Transverse colon (tissue), 4 donors: ENCODE results near the gene GNB1L. TPM values are rescaled to one million over a fixed set of nuclear protein-coding genes. Genes with fewer than 3 reads are reported as not detected.

Experiments used
- DNase-seq: peaks from one replicate; pipeline ENCODE4 v3.0.0-alpha.2; 2019
- H3K27ac ChIP-seq, 4 donors: fragments of 200-600 bp; sonication (generic); 2 replicates each; pipeline ENCODE4 v1.5.1; 2016 to 2018; ENCODE audit warnings: inconsistent platforms in 4 of 4
- H3K27me3 ChIP-seq: fragments of 200-600 bp; sonication (generic); 2 replicates; pipeline ENCODE4 v1.5.1; 2017; ENCODE audit warnings: inconsistent platforms
- H3K36me3 ChIP-seq, 4 donors: fragments of 200-600 bp; sonication (generic); 2 replicates each; pipeline ENCODE4 v1.5.1; 2017 to 2019; ENCODE audit warnings: inconsistent platforms in 4 of 4
- H3K4me1 ChIP-seq, 4 donors: fragments of 200-600 bp; sonication (generic); 2 replicates each; pipeline ENCODE4 v1.5.1; 2017 to 2020; ENCODE audit warnings: inconsistent platforms in 4 of 4
- H3K4me3 ChIP-seq, 4 donors: fragments of 200-600 bp; sonication (generic); 1 replicate in 1 of 4; 2 replicates in 3 of 4; pipeline versions ENCODE4 v1.5.1 to v1.6.1; 2017 to 2019; ENCODE audit warnings: inconsistent platforms in 4 of 4
- H3K9me3 ChIP-seq, 2 donors: fragments of 200-600 bp; sonication (generic); 2 replicates each; pipeline ENCODE4 v1.5.1; 2017 to 2019; ENCODE audit warnings: inconsistent platforms in 2 of 2
- EP300 ChIP-seq: sonication (generic); formaldehyde crosslinking; IDR thresholded peaks from one replicate; pipeline ENCODE4 v1.6.1; 2017; ENCODE audit warnings: antibody characterized with exemption, low read depth
- POLR2A ChIP-seq: fragments of 450-650 bp; IDR thresholded peaks from one replicate; pipeline ENCODE4 v1.6.1; 2016; ENCODE audit warnings: antibody characterized with exemption, mild to moderate bottlenecking, moderate library complexity
- POLR2AphosphoS5 ChIP-seq, 3 donors: sonication (generic); formaldehyde crosslinking; IDR thresholded peaks; one replicate each; pipeline ENCODE4 v1.6.1; 2016; ENCODE audit warnings: antibody characterized with exemption in 3 of 3
- WGBS, 2 donors: methylation state at CpG; one replicate each; pipeline ENCODE4 v1.1.5; 2018; ENCODE audit warnings: low coverage in 1 of 2; 5-methylcytosine and 5-hydroxymethylcytosine counted together
- in situ Hi-C, 4 donors: fragments of 200-750 bp; cut with MboI; loops; one replicate each; pipeline versions ENCODE4 v1.15.0 to v1.15.1; 2017; ENCODE audit warnings: low sequenced_read_pairs in 3 of 4, low pct_ligation_motif_present in 1 of 4, low pct_unique_long_range_greater_than_20kb in 1 of 4
- intact Hi-C: fragments of 100-400 bp; cut with DNase I; formaldehyde crosslinking; loops from one replicate; pipeline ENCODE4 v1.15.1; 2023; ENCODE audit warnings: low total_unique reads
- total RNA-seq, 4 donors: library from RNA; depleted of rRNA; stranded (reverse); fragments of >200 nt; gene quantifications; one replicate each; pipeline ENCODE4 v1.1.0, GENCODE V29; 2016
- TF ChIP-seq, protein P1 (sequence below), 5 experiments: fragments of 200-600 bp in 3 of 5; fragments of 450-650 bp in 2 of 5; sonication (generic) in 3 of 5; IDR thresholded peaks; 1 replicate in 2 of 5; 2 replicates in 3 of 5; pipeline ENCODE4 v1.5.1; 2016 to 2017; ENCODE audit warnings: antibody characterized with exemption in 5 of 5, inconsistent platforms in 3 of 5, mild to moderate bottlenecking in 2 of 5, moderate library complexity in 1 of 5

Gene GNB1L
- total RNA-seq, 4 donors from 2014 or later, result 0.80 to 4.8 (median 2.8) TPM

DNA sequence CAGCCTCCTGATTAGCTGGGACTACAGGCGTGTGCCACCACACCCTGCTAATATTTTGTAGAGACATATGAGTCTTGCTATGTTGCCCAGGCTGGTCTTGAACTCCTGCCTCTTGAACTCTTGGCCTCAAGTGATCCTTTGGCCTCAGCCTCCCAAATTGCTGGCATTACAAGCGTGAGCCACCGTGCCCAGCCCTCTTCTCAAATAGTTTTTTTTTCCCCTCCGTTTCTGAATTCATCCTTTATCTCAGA, 82.3 kb downstream of the GNB1L start:
- no peak for DNase-seq
- Histone ChIP-seq H3K4me1 (peaks cover 0 to 4% (median 2%) of the 10 kb centered on the region in 4 donors), H3K4me3 (no peak overlapping the region), H3K27me3 (peaks cover 94% of the 10 kb centered on the region), H3K27ac (no peak overlapping the region), H3K36me3 (no peaks in the 10 kb centered on the region), H3K9me3 (no peaks in the 10 kb centered on the region)
- in situ Hi-C loops, result no loop called here
- intact Hi-C loops, result no loop called here
- no peak for TF ChIP-seq POLR2A
- no peak for TF ChIP-seq EP300
- TF ChIP-seq, protein P1, sequence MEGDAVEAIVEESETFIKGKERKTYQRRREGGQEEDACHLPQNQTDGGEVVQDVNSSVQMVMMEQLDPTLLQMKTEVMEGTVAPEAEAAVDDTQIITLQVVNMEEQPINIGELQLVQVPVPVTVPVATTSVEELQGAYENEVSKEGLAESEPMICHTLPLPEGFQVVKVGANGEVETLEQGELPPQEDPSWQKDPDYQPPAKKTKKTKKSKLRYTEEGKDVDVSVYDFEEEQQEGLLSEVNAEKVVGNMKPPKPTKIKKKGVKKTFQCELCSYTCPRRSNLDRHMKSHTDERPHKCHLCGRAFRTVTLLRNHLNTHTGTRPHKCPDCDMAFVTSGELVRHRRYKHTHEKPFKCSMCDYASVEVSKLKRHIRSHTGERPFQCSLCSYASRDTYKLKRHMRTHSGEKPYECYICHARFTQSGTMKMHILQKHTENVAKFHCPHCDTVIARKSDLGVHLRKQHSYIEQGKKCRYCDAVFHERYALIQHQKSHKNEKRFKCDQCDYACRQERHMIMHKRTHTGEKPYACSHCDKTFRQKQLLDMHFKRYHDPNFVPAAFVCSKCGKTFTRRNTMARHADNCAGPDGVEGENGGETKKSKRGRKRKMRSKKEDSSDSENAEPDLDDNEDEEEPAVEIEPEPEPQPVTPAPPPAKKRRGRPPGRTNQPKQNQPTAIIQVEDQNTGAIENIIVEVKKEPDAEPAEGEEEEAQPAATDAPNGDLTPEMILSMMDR (IDR thresholded peaks at IDR 0.05), result no peak
- TF ChIP-seq POLR2AphosphoS5 (IDR thresholded peaks at IDR 0.05), result no peak
- 61 to 67% methylated on average over 2 to 4 of the region's 4 CpGs for WGBS, 2 donors

DNA sequence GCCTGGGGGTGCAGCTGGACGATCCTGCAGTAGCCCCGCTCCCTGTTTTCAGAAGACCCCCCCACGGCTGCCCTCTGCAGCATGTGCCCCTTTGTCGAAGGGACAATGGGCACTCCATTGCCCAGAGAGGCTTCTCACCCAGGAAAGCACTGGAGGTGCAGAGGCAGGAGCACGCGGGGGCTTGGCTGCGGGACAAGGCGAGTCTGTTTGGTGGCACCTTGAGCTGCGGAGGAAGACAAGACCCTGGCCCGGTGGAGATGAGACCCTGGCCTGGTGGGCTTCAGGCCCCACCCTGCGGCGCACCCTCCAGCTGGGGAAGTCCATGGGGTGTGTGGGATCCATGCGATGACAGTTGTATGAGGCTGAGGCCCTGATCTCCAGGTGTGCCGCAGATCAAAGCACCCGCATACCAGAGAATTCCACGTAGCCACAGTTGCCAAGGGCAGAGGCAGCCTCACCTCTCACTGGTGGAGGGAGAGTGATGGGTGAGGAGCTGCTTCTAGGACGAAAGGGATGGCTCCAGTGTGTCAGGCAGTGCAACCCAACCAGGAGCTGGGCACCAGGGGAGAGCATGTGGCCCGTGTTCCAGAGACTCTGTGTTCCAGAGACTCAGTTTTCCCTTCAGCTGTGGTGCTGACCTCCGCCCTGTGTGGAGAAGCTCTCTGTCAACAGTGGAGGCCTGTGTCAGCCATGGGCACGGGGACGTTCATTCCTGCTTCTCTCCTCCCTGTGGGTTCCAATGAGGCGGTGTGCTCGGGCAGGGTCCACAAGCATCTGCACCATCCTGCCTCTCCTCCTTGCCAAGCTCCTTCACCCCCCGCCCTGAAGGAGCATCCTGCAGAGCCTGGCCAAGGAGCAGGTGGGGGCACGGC, 84.1 kb downstream of the GNB1L start:
- H3K9me3 ChIP-seq, result no peaks in the 10 kb centered on the region
- 78% methylated on average over 24 of the region's 25 CpGs; no CpG with 5 or more reads in 1 of the 2 donors for WGBS, 2 donors
- no peaks in the 10 kb centered on the region for H3K36me3 ChIP-seq
- TF ChIP-seq EP300 (no peak), POLR2AphosphoS5 (IDR thresholded peaks at IDR 0.05) (no peak), POLR2A (no peak)
- TF ChIP-seq, protein P1 (IDR thresholded peaks at IDR 0.05), result no peak
- no peak overlapping the region for H3K27ac ChIP-seq
- DNase-seq, result no peak
- in situ Hi-C loops, result no loop called here
- intact Hi-C loops, result no loop called here
- no peak overlapping the region for H3K4me3 ChIP-seq
- H3K4me1 ChIP-seq, result peaks cover 0 to 17% (median 15%) of the 10 kb centered on the region in 4 donors
- peaks cover 99% of the 10 kb centered on the region for H3K27me3 ChIP-seq

DNA sequence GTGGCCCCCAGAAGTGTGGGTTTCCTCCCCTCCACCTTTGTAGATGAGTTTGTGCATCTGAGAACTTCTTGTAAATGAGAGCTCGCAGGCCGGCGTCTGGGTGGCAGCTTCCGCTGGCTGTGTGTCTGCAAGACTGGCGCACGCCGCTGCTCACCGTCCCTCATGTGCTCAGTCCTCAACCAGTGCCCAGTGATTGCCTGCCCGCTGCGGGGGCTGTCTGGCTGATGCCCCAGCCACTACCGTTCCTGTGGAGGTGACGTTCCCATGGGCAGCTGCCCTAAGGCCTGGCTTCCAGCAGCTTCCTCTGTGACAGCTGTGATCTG, 85.3 kb downstream of the GNB1L start:
- no peaks in the 10 kb centered on the region for H3K36me3 ChIP-seq
- peaks cover 99% of the 10 kb centered on the region for H3K27me3 ChIP-seq
- WGBS, 2 donors, result 93% methylated on average over 12 of the region's 12 CpGs; no CpG with 5 or more reads in 1 of the 2 donors
- no peaks in the 10 kb centered on the region for H3K9me3 ChIP-seq
- in situ Hi-C loops (no loop called here), intact Hi-C loops (no loop called here)
- TF ChIP-seq EP300, result no peak
- no peak for TF ChIP-seq POLR2AphosphoS5 (IDR thresholded peaks at IDR 0.05)
- TF ChIP-seq POLR2A, result no peak
- TF ChIP-seq, protein P1 (IDR thresholded peaks at IDR 0.05), result no peak
- H3K4me1 ChIP-seq, result peaks cover 0 to 20% (median 16%) of the 10 kb centered on the region in 4 donors
- no peak for DNase-seq
- no peak overlapping the region for H3K27ac ChIP-seq
- no peak overlapping the region for H3K4me3 ChIP-seq

DNA sequence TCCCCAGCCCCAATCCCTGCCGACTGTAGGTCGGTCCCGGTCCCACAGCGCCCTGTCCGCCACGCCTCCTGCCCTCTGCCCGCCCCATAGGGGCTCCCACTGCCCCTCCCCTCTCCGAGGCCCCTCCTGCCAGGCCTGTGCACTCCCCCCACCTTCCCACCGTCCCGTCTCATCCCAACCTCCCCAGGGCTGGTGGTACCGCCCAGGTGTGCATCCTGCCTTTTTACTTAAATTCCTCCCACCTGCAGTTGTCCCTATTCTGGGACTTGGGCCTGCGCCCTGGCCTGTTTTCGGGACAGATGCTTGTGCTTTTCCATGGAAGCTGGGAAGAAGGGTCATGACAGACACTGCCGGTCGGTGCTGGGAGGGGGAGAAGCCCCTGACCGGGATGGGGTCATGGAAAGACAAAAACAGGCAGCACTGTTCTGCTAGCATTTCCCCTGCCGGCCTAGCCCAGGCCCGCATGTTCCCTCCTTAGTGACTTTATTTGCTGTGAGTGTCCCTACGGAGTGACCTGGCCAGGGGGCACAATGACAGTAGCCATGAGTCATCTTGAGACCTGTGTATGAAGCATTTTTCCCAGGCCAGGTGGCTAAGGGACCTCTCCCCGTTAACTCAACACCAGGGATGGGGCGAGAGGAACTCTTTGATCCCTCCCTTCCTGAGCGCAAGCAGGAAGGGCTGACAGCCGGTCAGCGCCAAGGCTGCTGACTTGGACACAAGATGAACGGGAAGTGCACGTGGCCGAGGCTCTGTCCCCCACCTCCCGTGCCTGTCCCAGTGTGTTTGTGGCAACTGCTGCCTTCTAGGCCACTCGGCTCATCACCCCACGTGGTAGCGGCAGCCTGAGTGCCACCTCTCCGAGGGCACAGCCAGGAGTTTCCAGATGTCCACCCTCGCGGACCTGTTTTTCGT, 87.0 kb downstream of the GNB1L start:
- TF ChIP-seq POLR2AphosphoS5 (IDR thresholded peaks at IDR 0.05) (no peak), EP300 (no peak), POLR2A (no peak)
- TF ChIP-seq, protein P1 (IDR thresholded peaks at IDR 0.05), result no peak
- intact Hi-C loops, result no loop called here
- peak overlapping the region in 1 of 4 donors; percentile 40 for H3K4me3 ChIP-seq
- DNase-seq, result no peak
- in situ Hi-C loops, result no loop called here
- no peaks in the 10 kb centered on the region for H3K36me3 ChIP-seq
- no peak overlapping the region for H3K27ac ChIP-seq
- WGBS, 2 donors, result 26% methylated on average over 27 of the region's 35 CpGs; no CpG with 5 or more reads in 1 of the 2 donors
- peaks cover 99% of the 10 kb centered on the region for H3K27me3 ChIP-seq
- H3K9me3 ChIP-seq, result no peaks in the 10 kb centered on the region
- H3K4me1 ChIP-seq, result peaks cover 0 to 20% (median 16%) of the 10 kb centered on the region in 4 donors
